Measurements from ENCODE around the gene GRIA4.

GRIA4 gene

GRCh38 chr11:106014035-106014434 is 404.2 kb downstream of the GRIA4 start:
- no peak for DNase-seq

GRCh38 chr11:106014620-106015019 is 404.7 kb downstream of the GRIA4 start:
- DNase-seq, result no peak

- no peak for DNase-seq
Observed at GRCh38 chr11:106015066-106015465, 405.2 kb downstream of the GRIA4 start.

- no peak for DNase-seq
Observed at GRCh38 chr11:106017093-106017492, 407.2 kb downstream of the GRIA4 start.

GRCh38 chr11:106021181-106021966 is 411.5 kb downstream of the GRIA4 start:
- DNase-seq, result peak; percentile 36 to 77 (median 59)

GRCh38 chr11:106021967-106022794 is 412.3 kb downstream of the GRIA4 start, which contains the start of gene MSANTD4:
TSS of gene MSANTD4 (minus strand) at chr11:106022240. CDS start at chr11:106010917, 11,323 bp downstream.
- peak; percentile 97 to 99 (median 99) for DNase-seq

- DNase-seq, result no peak
Observed at GRCh38 chr11:106022795-106023275, 413.0 kb downstream of the GRIA4 start.

GRCh38 chr11:106030609-106031008 is 420.7 kb downstream of the GRIA4 start:
- DNase-seq, result no peak

- no peak for DNase-seq
Observed at GRCh38 chr11:106031202-106031810, 421.4 kb downstream of the GRIA4 start.

Data from suppressor macrophage treated with lipopolysaccharide for 1 hour (primary cell).